ENCODE data around the gene GJB1.
"Not testable (repeated sequence)": the region's sequence is repeated elsewhere in the genome, so short reads cannot be mapped to it uniquely, and the experiment has no call there.

Gene GJB1

GRCh38 chrX:71222929-71223328 is at the start of gene GJB1:
TSS of gene GJB1 (plus strand) at chrX:71223224. CDS start at chrX:71223708, 484 bp downstream.
- DNase-seq: peak in 54 of 56 donors; percentile 1 to 83 (median 60)

- no peak for DNase-seq
Measured at GRCh38 chrX:71173440-71173839, 49.6 kb upstream of the GJB1 start.

DNA sequence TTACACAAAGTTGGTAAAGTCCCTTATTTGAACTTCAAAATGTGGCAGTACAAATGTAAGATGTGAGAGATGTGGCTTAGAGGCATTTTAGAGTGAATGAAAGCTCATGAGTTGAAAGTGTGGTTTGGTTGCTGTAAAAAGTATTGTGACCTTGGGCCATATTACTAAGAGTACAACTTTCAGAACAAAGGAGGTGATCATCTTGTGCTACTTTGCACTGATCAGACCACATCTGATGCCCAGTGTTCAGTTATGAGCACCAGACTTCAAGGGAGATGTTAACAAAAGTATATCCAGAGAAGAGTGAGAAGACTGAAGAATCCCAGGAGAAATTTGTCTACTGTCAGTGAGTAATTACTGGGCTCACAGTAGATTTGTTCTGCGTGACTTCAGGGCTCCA is 48.2 kb upstream of the GJB1 start:
- DNase-seq: no peak

DNA sequence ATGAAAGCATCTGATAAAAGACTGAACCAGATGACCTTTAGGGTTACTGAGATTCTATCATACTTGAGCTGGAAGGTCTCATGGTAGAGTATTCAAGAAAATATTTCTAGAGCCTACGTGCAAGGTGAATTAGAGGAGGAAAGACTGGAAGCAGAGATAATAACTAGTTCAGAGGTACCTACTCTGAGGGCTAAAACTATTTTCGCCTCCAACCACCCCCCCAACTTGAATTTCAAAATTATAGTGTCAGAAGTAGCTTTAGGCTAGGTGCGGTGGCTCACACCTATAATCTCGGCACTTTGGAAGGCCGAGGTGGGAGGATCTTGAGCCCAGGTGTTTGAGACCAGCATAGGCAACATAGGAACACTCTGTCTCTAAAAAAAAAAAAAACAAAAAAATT is 47.5 kb upstream of the GJB1 start:
- DNase-seq: no peak

GRCh38 chrX:71177327-71177726 is 45.7 kb upstream of the GJB1 start:
- DNase-seq: no peak

DNA sequence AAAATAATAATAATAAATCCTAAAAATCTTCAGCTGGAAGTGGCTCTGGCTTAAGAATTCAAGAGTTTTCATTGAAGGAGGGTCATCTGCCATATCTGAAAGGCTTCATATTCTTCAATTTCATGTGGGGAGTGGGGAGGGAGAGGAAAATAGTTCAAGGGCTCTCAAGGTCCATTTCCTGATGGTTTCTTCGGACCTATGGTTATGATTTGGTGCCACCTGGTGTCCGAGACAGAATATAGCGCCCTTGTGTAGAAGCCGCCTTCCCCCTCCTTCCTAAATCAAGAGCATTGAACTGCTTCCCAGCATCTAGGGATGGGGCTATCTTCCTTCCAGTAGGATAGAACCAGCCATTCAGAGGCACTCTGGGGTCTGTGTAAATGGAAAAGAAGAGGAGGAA is 44.1 kb upstream of the GJB1 start:
- peak in 34 of 56 donors; percentile 0 to 63 (median 21) for DNase-seq

DNA sequence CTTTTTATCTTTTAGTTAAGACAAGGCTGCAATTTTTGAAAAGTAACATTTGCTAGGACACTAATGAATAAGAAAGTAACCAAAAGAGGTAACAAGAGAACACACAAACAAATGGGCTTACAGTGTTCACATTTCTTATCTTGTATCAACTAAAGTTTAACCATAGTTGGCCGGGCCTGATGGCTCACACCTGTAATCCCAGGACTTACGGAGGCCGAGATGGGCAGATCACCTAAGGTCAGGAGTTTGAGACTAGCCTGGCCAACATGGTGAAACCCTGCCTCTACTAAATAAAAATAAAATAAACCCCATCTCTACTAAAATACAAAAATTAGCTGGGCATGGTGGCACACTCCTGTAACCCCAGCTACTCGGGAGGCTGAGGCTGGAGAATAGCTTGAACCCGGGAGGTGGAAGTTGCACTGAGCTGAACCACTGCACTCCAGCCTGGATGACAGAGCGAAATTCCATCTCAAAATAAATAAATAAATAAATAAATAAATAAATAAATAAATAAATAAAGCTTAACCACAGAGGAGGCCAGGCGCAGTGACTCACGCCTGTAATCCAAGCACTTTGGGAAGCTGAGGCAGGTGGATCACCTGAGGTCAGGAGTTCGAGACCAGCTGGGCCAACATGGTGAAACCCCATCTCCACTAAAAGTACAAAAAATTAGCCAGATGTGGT is 42.3 kb upstream of the GJB1 start:
- not testable (repeated sequence) for DNase-seq

DNA sequence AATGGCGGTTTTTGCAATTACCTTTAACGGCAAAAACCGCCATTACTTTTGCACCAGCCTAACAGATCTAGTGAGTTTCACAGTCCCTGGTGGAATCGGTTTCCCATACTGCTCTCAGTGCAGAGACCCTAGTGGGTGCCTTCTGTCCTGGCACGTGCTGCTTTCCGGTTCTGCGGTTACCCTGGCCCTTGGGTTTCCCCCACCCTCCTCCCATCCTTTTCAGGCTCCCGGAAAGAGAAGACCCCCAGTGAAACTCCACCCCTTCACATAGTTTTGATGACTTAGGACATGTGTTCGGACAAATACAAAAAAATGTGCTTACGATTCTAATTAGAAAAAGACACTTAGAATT is 41.5 kb upstream of the GJB1 start:
- peak in 4 of 56 donors; percentile 0 to 24 (median 6) for DNase-seq

DNA sequence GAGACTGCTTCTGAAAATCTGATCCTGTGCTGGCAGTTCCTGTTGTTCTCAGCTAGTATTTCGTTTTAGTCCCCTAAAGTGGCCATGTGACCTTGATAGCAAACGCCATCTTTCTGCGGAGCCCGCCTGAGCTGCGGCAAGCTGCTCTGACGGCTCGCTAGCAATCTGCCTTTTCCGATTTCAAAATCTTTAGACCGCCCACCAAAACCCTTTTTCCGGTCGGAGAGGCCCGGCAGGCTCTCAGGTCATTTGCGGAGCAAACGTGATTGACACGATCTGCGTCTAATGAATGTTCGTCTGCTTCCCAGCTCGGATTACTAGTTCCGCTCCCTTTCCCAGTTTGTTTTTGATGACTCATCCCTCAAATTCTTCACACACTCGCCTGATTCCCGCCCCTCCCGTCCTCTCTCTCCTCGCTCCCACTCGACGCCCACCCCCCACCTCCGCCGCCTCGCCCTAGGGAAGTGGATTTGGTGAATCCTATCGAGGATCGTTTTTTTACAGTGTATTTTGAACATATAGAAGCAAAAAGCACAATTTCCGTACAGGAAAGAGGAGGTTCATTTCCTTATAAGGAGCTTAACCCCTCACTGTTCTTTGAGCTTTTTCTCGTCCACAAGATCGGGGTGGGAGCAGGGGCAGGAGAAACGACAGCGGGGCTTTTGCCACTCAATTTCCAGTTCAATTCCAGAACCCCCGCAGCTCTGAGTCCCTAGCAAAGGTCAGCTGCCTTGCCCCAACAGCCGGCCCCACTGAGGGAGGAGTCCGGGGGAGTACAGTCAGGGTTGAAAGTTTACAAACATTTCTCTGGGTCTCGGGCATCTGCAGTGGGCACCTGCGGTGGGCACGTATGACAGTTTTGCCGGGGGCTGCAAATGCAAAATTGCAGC is 40.9 kb upstream of the GJB1 start:
- DNase-seq: peak; percentile 12 to 94 (median 80)

GRCh38 chrX:71182871-71183270 is 40.2 kb upstream of the GJB1 start:
- peak in 1 of 56 donors; percentile 0 for DNase-seq

DNA sequence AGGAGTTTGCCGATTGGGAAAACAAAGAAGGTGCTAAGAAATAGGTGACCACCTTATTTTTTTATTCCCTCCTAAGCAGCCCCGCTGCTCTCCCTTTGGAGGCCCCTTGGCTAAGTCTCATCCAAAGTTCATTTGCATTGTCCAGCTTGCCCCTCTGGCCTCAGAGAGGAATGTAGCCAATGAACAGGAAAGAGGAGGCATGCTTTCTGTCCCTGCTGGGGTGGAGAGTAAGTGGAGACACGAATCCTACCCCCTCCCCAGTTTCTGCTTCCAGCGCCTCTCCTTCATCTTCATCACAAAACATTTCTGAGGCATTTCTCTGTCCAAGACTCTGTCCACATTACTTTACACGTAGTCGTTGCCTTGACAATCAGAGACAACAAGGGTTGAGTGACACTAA is 39.7 kb upstream of the GJB1 start:
- peak in 2 of 56 donors; percentile 1 for DNase-seq

DNA sequence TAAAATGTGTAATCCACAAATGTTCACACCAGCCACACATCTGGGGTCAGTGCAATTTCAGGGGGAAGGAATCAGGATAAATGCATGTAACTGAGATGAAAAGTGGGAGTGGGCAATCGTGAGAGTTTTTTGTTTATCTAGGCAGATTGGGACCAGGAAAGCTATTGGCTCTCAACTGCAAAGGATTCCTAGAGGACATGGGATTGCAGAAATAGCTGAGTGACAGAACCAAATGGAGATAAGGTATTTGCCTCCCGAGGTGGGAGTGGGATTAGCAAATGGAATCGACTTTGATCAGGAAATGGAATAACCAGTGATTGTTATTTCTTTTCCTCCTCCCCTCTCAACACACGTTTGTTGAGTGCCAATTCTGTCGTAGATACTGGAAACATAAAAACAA is 38.9 kb upstream of the GJB1 start:
- no peak for DNase-seq

DNA sequence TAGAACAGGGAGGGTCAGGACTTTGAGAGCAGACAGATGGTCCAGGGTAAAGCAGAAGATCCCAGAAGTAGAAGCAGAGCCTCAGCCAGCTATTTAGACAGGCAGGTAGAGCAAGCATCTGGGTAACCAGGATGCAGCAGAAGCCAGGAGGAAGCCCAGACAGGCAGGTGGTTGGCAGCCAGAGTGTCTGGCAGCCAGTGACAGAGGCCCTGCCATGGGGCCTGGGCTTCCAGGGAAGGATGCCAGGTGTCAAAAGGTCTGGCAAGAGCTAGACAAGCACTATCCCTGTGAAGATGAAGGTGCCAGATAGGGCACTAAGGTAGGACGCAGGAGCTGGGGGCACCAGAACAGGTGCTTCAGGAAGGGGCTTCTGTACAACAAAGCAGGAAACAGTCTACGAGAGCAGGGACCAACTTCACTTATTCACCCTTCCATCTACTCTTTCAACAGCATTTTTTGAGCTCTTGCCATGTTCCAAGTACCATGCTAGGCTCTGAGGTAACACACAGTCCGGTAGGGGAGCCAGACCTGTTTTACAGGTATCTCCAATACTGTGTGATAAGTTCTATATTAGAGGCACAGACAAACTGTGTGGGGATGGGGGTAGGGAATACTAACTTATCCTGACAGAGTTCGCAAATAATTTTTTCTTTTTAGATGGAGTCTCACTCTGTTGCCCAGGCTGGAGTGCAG is 38.1 kb upstream of the GJB1 start:
- DNase-seq: no peak

GRCh38 chrX:71191248-71191647 is 31.8 kb upstream of the GJB1 start:
- DNase-seq: no peak

GRCh38 chrX:71195964-71196649 is 26.9 kb upstream of the GJB1 start:
- no peak for DNase-seq

GRCh38 chrX:71198066-71198465 is 25.0 kb upstream of the GJB1 start:
- DNase-seq: peak in 1 of 56 donors; percentile 0

- DNase-seq: no peak
Measured at GRCh38 chrX:71199252-71200008, 23.6 kb upstream of the GJB1 start.

DNA sequence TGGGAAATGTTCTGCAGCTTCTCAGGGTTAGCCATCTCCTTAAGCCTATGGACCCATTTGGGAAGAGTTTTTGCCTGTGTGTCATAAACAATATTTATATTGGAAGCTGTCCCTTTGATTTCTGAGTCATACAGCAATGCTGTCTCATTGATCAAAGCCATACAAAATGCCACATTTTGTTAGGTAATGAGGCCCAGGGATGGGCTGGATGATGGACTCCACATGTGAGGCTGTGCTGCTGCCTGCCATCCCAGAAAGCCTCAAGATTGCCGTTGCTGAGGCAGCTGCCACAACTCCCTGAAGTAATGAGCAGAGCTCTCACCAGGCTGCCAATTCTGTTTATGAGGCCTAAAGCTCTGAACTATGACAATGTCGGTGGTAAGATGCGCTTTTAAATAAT is 12.2 kb upstream of the GJB1 start:
- DNase-seq: no peak

DNA sequence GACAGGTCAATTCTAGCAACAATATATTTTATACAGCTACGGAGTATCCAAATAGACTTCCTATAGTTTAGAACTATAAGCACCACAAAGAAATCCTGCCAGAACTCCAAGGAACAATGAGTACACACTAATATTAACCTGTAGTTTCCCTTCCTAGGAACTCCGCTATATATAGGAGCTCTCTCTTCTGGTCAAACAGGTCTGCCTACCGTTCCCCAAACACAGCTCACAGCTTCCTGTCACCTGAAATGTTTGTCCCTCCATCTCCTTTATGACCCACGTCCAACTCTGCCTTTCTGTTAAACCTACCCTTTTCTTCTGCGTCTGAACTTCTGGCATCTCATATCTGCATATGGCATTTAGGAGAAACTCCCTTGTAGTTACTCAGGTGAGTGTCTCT is 10.5 kb upstream of the GJB1 start:
- DNase-seq: no peak

- no peak for DNase-seq
Measured at GRCh38 chrX:71214152-71214551, 8.9 kb upstream of the GJB1 start.
